ENCODE measurements around the gene HNRNPAB. TPM values are rescaled to one million over a fixed set of nuclear protein-coding genes. Genes with fewer than 3 reads are reported as not detected.
A peak's percentile ranks its signal among the peaks of the same experiment; 100 is the strongest.
"Not testable (repeated sequence)": the region's sequence is repeated elsewhere in the genome, so short reads cannot be mapped to it uniquely, and the experiment has no call there.

Gene HNRNPAB
- total RNA-seq, 1 experiment from 2014 or later: 134 TPM

DNA sequence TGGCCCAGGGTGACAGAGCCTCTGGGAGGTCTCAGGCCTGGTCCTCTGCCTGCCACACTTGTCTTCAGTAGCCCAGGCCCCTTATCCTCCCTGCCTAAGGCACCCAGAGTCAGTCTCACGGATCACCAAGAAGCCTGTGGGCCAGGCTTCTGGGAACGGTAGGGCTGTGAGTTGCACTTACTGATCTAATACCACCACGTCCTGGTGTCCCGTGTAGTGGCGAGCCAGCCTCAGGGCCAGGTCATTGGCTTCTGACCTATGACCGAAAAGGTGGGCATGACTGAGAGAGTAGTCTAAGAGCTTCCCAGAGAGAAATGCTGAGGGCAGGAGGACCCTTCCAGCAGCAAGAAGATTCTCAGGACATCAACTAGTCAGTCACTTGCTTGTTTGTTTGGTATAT, 20.8 kb downstream of the HNRNPAB start:
- peaks cover 28% of the 10 kb centered on the region for H3K36me3 ChIP-seq (replicated peaks; ENCODE audit: control insufficient read depth, insufficient read depth, low read length)
- DNase-seq: no peak
- no peaks in the 10 kb centered on the region for H3K27me3 ChIP-seq (ENCODE audit: control insufficient read depth, insufficient read depth, low read length)
- H3K4me3 ChIP-seq (ENCODE audit: insufficient read depth, low read depth, low read length): no peak overlapping the region

DNA sequence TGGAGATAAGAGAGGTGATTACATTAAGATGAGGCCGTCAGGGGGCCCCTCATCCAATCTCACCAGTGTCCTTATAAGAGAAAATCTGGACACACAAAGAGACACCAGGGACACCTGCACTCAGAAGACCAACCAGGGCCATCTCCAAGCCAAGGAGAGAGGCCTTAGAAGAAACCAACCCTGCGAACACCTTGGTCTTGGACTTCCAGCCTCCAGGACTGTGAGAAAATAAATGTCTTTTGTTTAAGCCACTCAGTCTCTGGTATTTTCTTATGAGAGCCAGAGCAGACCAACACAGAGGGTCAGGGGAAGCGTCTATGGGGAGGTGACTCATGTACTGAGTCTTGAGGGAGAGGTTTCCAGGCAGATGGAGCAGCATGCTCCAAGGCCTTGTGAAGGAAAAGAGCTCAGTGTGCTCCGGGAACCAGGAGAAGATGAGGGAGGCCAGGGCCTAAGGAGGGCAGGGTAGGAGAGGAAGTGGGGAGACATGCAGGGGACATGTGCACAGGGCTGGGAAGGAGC, 22.9 kb downstream of the HNRNPAB start:
- no peak for DNase-seq
- peaks cover 21% of the 10 kb centered on the region for H3K36me3 ChIP-seq (replicated peaks; ENCODE audit: control insufficient read depth, insufficient read depth, low read length)
- H3K4me3 ChIP-seq (ENCODE audit: insufficient read depth, low read depth, low read length): no peak overlapping the region
- H3K27me3 ChIP-seq (ENCODE audit: control insufficient read depth, insufficient read depth, low read length): no peaks in the 10 kb centered on the region

DNA sequence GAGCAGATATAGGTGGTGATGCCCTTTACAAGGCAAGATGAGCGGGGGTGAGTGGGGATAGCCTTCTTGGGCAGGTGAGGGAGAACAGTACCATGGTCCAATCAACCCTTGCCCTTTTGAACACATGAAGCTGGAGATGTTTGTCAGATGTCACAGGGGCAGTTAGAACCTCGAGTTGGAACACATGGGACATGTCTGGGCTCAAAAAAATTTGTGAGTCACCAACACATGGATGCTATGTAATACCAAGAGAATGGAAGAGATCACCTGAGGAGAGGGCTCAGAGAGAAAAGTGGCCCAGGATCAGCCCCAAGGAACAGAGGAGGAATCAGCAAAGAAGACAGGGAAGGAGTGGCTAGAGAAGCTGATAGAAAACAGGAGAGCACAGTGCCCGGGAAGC, 23.6 kb downstream of the HNRNPAB start:
- Histone ChIP-seq H3K36me3 (replicated peaks; ENCODE audit: control insufficient read depth, insufficient read depth, low read length) (peaks cover 18% of the 10 kb centered on the region), H3K27me3 (ENCODE audit: control insufficient read depth, insufficient read depth, low read length) (no peaks in the 10 kb centered on the region), H3K4me3 (ENCODE audit: insufficient read depth, low read depth, low read length) (no peak overlapping the region)
- no peak for DNase-seq

DNA sequence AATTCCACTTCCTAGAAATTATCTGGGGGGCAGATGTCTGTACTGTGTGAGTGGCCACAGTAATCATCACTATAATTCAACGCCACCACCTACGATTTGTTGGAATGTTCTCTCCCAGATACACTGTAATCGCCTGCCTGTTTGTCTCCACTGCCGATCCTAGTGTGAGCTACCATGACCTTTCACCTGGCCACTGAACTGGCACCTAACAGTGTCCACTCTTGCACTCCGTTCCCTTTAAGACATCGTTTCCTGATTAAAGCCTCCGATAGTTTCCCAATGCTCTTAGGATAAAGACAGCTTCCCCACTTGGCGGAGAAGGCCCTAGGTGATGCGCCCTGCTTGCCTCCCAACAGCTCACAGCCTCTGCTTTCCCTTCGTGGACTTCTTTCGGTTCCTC, 24.3 kb downstream of the HNRNPAB start:
- no peak for DNase-seq
- Histone ChIP-seq H3K36me3 (replicated peaks; ENCODE audit: control insufficient read depth, insufficient read depth, low read length) (peaks cover 17% of the 10 kb centered on the region), H3K27me3 (ENCODE audit: control insufficient read depth, insufficient read depth, low read length) (no peaks in the 10 kb centered on the region), H3K4me3 (ENCODE audit: insufficient read depth, low read depth, low read length) (no peak overlapping the region)

DNA sequence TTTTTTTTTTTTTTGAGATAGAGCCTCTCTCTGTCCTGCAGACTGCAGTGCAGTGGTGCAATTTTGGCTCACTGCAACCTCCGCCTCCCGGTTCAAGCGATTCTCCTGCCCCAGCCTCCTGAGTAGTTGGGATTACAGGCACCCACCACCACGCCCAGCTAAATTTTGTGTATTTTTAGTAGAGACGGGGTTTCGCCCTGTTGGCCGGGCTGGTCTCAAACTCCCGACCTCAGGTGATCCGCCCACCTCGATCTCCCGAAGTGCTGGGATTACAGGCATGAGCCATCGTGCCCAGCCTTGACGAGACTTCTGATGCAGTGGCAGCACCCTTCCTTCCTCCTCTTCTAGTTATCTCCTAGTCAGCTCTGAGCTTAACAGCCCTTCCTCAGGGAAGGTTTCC, 24.8 kb downstream of the HNRNPAB start:
- not testable (repeated sequence) for DNase-seq; H3K27me3 ChIP-seq (ENCODE audit: control insufficient read depth, insufficient read depth, low read length); H3K4me3 ChIP-seq (ENCODE audit: insufficient read depth, low read depth, low read length)
- peaks cover 17% of the 10 kb centered on the region for H3K36me3 ChIP-seq (replicated peaks; ENCODE audit: control insufficient read depth, insufficient read depth, low read length)

DNA sequence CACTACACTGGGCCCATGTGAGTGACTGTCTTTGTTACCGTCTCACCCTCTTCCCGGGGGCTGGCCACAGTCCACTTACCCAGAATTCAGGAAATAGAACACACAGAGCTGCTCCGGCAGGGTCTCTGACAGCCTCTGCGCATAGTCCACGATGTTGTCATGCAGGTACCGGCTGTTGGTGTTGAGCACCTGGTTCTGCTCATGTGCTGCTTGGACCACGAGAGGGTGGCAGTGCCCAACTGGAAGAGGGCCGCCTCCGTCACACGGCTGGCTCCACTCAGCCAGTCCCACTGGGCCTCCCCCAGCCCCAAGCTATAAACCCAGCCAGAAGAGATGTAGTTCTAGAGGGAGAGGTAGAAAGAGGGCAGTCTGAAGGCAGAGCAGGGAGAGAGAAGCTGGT, 25.5 kb downstream of the HNRNPAB start:
- Histone ChIP-seq H3K4me3 (ENCODE audit: insufficient read depth, low read depth, low read length) (no peak overlapping the region), H3K27me3 (ENCODE audit: control insufficient read depth, insufficient read depth, low read length) (no peaks in the 10 kb centered on the region), H3K36me3 (replicated peaks; ENCODE audit: control insufficient read depth, insufficient read depth, low read length) (peaks cover 17% of the 10 kb centered on the region)
- DNase-seq: no peak

DNA sequence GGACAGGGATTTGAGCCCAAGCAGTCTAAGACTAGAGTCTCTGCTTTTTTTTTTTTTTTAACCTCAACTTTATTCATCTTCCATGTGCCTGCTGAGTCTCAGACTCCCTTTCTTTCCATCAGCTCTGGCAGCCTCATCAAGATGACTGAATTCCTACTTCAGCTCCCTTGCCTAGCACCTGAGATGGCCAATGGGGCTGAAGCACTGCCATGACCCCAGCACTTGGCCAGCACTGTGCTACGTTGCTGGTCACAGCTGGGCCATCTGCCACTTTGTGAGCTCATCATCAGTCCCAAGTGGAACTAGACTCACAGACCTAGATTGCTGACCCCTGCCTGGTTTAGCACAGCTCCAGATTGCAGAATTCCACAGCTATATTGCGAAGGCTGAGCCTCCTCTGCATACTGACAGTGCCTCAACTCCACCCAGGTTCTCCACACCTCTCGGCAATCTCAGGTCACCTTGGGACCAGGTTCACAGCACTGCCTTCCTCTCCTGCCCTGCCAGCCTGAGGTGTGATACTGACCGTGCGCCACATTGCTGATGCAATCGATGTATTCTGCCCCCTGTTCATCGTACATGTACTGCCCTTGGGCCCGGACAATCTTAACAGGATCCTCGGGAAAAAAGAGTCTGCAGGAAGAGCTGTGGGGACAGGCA, 26.7 kb downstream of the HNRNPAB start:
- no peak for DNase-seq
- no peaks in the 10 kb centered on the region for H3K27me3 ChIP-seq (ENCODE audit: control insufficient read depth, insufficient read depth, low read length)
- H3K36me3 ChIP-seq (replicated peaks; ENCODE audit: control insufficient read depth, insufficient read depth, low read length): peaks cover 17% of the 10 kb centered on the region
- no peak overlapping the region for H3K4me3 ChIP-seq (ENCODE audit: insufficient read depth, low read depth, low read length)

DNA sequence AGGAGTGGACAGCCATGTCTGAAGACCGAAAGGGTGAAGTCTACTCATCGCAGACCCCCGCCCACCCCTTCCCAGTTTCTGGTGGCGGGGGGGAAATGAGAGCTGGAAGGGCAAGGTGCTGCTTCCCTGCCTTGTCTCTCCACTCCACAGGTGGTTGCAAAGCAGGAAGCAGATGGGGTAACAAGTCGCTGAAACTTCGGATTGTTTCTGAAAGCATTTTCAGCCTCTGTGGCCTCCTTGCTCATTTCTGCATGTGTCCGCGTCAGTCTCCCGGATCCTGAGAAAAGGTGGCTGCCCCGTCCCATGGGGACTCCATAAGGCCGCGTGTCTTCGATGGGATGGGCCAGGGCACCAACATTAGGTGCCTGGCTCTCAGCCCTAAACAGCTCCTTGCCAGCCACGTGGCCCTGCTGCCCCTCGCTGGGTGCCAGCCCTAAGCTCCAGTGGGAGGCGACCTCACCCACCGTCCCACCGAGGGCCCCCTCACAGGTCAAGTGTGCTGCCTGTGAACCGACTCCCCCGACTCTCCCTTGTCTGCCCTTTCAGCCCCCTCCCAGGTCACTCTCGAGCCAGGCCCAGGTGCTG, 27.3 kb downstream of the HNRNPAB start:
- H3K27me3 ChIP-seq (ENCODE audit: control insufficient read depth, insufficient read depth, low read length): no peaks in the 10 kb centered on the region
- H3K36me3 ChIP-seq (replicated peaks; ENCODE audit: control insufficient read depth, insufficient read depth, low read length): peaks cover 15% of the 10 kb centered on the region
- DNase-seq: no peak
- H3K4me3 ChIP-seq (ENCODE audit: insufficient read depth, low read depth, low read length): peak overlapping the region; percentile 82

DNA sequence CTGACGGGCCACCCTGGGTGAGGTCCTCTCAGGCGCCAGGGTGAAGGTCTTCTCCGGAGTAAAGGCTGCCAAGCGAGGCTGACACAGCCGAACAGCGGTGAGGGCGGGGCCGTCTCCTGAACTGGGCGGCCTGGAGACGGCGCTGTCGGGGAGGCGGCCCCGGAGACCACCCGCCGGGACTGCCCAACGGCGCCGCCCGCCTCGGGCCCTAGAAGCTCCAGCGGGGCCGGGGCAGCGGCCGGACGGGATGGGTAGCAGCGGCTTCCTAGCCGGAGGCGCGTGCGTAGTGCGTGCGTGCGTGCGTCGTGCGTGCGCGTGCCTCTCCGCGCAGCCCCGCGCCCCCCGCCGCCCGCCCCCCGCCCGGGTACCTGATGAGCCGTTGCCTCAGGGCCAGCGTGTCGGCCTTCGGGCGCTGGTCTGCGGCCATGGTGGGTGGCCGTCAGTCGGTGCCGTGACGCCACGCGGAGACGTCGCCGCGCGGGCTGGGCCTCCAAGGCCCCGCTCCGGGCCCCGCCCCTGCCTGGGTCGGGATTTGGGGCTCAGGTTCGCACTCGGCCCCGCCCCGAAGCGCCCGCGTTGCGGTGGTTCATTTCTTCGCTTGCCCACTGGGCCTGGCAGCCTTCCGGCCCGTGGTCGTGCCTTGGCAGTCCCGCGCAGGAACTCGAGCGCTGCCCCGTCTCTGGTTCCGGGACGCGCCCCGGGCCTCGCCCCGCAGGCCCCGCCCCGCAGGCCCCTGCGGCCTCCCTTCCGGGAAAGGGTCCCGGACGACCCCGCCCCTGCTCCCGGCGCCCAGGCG, 28.0 kb downstream of the HNRNPAB start, which contains the start of gene PHYKPL:
PHYKPL (minus strand) TSS at position 679 of the 796 bp plus-strand sequence; CDS start at position 427, 252 bp downstream.
- peak; percentile 95 for DNase-seq
- Histone ChIP-seq H3K4me3 (ENCODE audit: insufficient read depth, low read depth, low read length) (peak within 1 kb of the TSS; percentile 82), H3K36me3 (replicated peaks; ENCODE audit: control insufficient read depth, insufficient read depth, low read length) (peaks cover 15% of the 10 kb centered on the region), H3K27me3 (ENCODE audit: control insufficient read depth, insufficient read depth, low read length) (no peaks in the 10 kb centered on the region)

DNA sequence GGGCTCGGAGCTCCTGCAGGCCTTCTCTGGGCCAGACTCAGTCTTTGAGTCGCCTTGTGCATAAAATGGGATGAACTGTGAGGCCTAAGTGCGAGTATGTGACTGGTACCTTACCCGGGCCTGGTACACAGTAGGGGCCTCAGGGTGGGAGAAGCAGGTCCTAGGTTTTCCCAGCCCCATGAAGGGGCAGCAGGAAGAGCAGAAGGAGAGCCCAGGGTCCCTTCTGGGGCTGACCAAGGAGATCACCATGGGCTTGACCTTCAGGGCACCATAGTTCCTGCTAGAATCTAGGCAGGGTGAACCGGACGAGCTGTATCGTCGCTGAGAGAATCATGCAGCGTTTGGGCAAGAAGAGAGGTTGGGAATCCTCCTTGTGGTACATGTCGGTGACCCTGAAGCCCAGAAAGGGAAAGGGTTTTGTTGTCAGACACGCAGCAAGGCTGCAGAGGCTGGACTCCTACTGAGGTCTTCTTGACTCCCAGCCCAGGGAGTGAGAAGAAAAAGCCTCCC, 28.6 kb downstream of the HNRNPAB start:
- Histone ChIP-seq H3K4me3 (ENCODE audit: insufficient read depth, low read depth, low read length) (peak overlapping the region; percentile 82), H3K27me3 (ENCODE audit: control insufficient read depth, insufficient read depth, low read length) (no peaks in the 10 kb centered on the region), H3K36me3 (replicated peaks; ENCODE audit: control insufficient read depth, insufficient read depth, low read length) (peaks cover 11% of the 10 kb centered on the region)
- no peak for DNase-seq

DNA sequence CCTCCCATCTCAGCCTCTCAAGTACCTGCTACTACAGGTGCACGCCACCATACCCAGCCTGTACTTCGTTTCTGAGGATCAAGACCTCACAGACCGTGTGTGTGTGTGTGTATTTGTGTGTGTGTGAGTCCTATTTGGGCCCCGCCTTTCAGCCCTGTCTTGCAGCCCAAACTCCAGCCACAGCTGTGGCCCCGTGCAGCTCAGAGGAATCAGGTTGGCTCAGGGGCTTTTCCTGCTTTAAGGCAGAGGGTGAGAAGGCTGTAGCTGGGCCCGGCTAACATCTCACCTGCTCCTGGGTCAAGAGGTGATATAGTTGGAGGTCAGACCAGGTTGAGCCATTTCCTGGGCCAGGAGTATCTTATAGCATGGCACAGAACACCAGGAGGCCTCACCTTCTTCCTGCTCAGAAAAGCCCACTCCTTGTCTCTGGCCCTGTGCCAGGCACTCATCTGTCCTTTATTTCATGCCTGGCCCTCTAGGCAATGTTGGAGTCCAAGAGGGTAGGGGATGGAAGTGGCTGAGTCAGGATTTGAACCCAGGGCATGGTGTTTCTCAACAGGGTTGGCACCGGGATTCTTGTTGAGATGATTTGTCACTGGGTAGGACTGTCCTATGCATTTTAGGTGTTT, 29.9 kb downstream of the HNRNPAB start:
- DNase-seq: no peak
- Histone ChIP-seq H3K4me3 (ENCODE audit: insufficient read depth, low read depth, low read length) (no peak overlapping the region), H3K27me3 (ENCODE audit: control insufficient read depth, insufficient read depth, low read length) (no peaks in the 10 kb centered on the region), H3K36me3 (replicated peaks; ENCODE audit: control insufficient read depth, insufficient read depth, low read length) (peaks cover 9% of the 10 kb centered on the region)

DNA sequence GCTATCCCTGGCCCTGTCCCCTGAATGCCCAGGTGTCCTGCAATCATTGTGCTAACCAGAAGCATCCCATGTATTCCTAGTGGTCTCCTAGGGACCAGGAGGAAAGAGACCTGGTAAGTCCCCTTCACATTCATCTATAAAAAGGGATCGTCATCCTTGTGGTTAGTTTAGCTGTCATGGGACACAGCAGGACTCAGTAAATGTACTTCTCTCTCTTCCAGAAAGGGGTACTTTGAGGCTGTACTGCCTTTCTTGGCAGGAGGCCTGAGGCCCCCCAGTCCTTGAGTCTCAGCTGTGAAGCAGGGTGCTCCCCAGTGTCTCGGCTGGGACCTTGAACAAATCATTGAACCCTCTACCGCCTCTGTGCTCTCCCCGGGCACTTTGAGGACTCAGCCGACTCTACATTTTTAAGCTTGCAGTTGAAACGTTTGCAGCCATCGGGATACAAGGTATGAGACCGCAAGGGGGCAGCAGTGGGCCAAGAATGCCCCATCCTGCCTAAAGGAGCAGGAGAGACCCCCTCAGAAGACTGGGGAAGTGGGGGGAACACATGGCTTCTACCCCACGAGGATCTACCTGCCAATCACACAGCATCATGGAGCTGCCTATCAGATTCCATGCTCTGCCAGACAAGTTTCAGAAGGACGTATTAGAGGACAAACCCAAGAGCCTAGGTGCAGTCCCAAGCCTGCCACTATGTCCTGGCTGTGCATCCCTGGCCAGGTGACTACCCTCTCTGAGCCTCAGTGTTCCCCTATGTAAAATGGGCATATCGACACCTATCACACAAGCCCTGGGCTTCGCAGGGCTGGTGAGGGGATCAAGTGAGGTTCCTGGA, 30.6 kb downstream of the HNRNPAB start:
- DNase-seq: peak; percentile 95
- Histone ChIP-seq H3K27me3 (ENCODE audit: control insufficient read depth, insufficient read depth, low read length) (no peaks in the 10 kb centered on the region), H3K36me3 (replicated peaks; ENCODE audit: control insufficient read depth, insufficient read depth, low read length) (peaks cover 4% of the 10 kb centered on the region), H3K4me3 (ENCODE audit: insufficient read depth, low read depth, low read length) (no peak overlapping the region)

DNA sequence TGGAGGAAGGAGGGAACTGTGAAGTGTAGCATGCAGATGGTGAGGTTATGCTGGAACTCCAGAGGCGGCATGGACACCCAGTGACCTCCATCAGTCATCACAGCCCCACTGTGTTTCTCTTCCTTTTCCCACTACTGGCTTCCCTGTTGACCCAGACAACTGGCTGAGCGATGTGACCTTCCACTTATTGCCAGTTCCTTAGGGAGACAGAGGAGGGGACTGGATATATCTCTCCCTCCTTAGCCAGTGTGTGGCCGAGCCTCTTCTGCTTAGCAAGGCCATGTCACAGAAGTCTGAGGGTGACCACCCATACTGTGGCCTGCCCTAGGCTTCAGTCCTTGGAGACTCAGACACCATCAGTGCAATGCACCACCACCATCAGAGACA, 31.2 kb downstream of the HNRNPAB start:
- no peak for DNase-seq
- H3K4me3 ChIP-seq (ENCODE audit: insufficient read depth, low read depth, low read length): no peak overlapping the region
- H3K27me3 ChIP-seq (ENCODE audit: control insufficient read depth, insufficient read depth, low read length): no peaks in the 10 kb centered on the region

DNA sequence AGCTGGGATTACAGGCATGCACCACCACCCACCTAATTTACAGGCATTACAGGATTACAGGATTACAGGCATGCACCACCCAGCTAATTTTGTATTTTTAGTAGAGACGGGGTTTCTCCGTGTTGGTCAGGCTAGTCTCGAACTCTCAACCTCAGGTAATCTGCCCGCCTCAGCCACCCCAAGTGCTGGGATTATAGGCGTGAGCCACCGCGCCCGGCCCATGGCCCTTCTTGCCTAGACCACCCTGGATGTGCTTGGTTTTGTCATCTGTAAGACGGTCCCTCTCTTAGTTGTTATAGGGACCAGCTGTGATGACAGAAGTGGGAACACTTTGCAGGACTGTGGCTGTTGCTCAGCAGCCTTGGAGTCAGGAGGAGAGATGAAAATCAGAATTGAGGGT, 31.8 kb downstream of the HNRNPAB start:
- H3K4me3 ChIP-seq (ENCODE audit: insufficient read depth, low read depth, low read length): no peak overlapping the region
- peaks cover under 1% of the 10 kb centered on the region for H3K36me3 ChIP-seq (replicated peaks; ENCODE audit: control insufficient read depth, insufficient read depth, low read length)
- H3K27me3 ChIP-seq (ENCODE audit: control insufficient read depth, insufficient read depth, low read length): no peaks in the 10 kb centered on the region
- no peak for DNase-seq

More for the DNA sequence above, 31.2 kb downstream of the HNRNPAB start:
- peaks cover 2% of the 10 kb centered on the region for H3K36me3 ChIP-seq (replicated peaks; ENCODE audit: control insufficient read depth, insufficient read depth, low read length)
